ENCODE results near the gene SNHG17.

DNA sequence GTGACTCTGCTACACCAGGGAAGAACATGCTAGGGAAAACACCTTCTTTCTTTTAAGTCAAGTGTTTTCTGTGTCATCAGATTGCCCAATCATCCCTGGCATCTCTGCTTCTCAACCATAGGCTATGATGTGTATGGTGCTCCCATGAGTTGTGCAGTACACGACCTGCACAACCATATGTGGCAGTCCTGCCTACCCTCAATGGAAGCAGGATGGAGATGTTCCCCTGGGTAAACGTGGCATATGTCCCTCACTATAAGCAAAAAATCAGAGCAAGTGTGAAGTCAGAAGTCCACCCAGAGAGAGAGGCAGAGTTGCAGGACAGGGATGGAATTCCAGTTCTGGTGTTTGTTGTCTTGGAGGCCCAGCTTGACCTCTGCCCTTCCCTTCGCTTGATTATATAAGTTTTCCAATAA lies 10.3 kb upstream of the SNHG17 start:
- no peak for TF ChIP-seq ZNF324 (CRISPR knock-in tag; IDR thresholded peaks at IDR 0.05)
- no peak for TF ChIP-seq SPI1 (IDR thresholded peaks at IDR 0.05; ENCODE audit: borderline replicate concordance, low read depth, low read length)
- TF ChIP-seq EZH2 (IDR thresholded peaks at IDR 0.05; ENCODE audit: borderline replicate concordance, low read depth, low read length): no peak
- no peak for TF ChIP-seq CHD1 (IDR thresholded peaks at IDR 0.05; ENCODE audit: low read length)
- TF ChIP-seq, protein P1, sequence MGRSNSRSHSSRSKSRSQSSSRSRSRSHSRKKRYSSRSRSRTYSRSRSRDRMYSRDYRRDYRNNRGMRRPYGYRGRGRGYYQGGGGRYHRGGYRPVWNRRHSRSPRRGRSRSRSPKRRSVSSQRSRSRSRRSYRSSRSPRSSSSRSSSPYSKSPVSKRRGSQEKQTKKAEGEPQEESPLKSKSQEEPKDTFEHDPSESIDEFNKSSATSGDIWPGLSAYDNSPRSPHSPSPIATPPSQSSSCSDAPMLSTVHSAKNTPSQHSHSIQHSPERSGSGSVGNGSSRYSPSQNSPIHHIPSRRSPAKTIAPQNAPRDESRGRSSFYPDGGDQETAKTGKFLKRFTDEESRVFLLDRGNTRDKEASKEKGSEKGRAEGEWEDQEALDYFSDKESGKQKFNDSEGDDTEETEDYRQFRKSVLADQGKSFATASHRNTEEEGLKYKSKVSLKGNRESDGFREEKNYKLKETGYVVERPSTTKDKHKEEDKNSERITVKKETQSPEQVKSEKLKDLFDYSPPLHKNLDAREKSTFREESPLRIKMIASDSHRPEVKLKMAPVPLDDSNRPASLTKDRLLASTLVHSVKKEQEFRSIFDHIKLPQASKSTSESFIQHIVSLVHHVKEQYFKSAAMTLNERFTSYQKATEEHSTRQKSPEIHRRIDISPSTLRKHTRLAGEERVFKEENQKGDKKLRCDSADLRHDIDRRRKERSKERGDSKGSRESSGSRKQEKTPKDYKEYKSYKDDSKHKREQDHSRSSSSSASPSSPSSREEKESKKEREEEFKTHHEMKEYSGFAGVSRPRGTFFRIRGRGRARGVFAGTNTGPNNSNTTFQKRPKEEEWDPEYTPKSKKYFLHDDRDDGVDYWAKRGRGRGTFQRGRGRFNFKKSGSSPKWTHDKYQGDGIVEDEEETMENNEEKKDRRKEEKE (IDR thresholded peaks at IDR 0.05; ENCODE audit: borderline replicate concordance in 1 of 2, control insufficient read depth in 1 of 2, low read depth in 2 of 2, low read length in 1 of 2): no peak
- TF ChIP-seq SUPT5H (IDR thresholded peaks at IDR 0.05): no peak

Data from K562 (cell line).